ENCODE measurements around the gene SLC4A9.

SLC4A9 gene

GRCh38 chr5:140344683-140345423 is 15.1 kb upstream of the SLC4A9 start:
- no peak overlapping the region for H3K4me3 ChIP-seq (ENCODE audit: low read depth, low read length)
- TF ChIP-seq CTCF (IDR thresholded peaks at IDR 0.05; ENCODE audit: control insufficient read depth, extremely low read depth, insufficient read depth): no peak
- no peak for DNase-seq (ENCODE audit: low read depth)

GRCh38 chr5:140345919-140346347 is 14.1 kb upstream of the SLC4A9 start:
- peak; percentile 38 for TF ChIP-seq CTCF (IDR thresholded peaks at IDR 0.05; ENCODE audit: control insufficient read depth, extremely low read depth, insufficient read depth)
- DNase-seq (ENCODE audit: low read depth): no peak
- peak overlapping the region; percentile 48 for H3K4me3 ChIP-seq (ENCODE audit: low read depth, low read length)

GRCh38 chr5:140346348-140347221 is 13.4 kb upstream of the SLC4A9 start, which contains the start of gene HBEGF:
Gene HBEGF (minus strand): TSS chr5:140346603. CDS start chr5:140346328, 275 bp downstream.
- TF ChIP-seq CTCF (IDR thresholded peaks at IDR 0.05; ENCODE audit: control insufficient read depth, extremely low read depth, insufficient read depth): peak; percentile 80
- peak; percentile 71 for DNase-seq (ENCODE audit: low read depth)
- peak within 1 kb of the TSS; percentile 48 for H3K4me3 ChIP-seq (ENCODE audit: low read depth, low read length)

GRCh38 chr5:140347360-140347759 is 12.6 kb upstream of the SLC4A9 start:
- 0 out of 2 replicates have a peak, but pooled peaks have one; percentile 4 for TF ChIP-seq CTCF (IDR thresholded peaks at IDR 0.05; ENCODE audit: control insufficient read depth, extremely low read depth, insufficient read depth)
- H3K4me3 ChIP-seq (ENCODE audit: low read depth, low read length): peak overlapping the region; percentile 48

GRCh38 chr5:140348104-140348503 is 11.9 kb upstream of the SLC4A9 start:
- no peak for TF ChIP-seq CTCF (IDR thresholded peaks at IDR 0.05; ENCODE audit: control insufficient read depth, extremely low read depth, insufficient read depth)
- DNase-seq (ENCODE audit: low read depth): no peak
- H3K4me3 ChIP-seq (ENCODE audit: low read depth, low read length): no peak overlapping the region

More at GRCh38 chr5:140347360-140347759, 12.6 kb upstream of the SLC4A9 start:
- no peak for DNase-seq (ENCODE audit: low read depth)

GRCh38 chr5:140349244-140349643 is 10.8 kb upstream of the SLC4A9 start:
- TF ChIP-seq CTCF (IDR thresholded peaks at IDR 0.05; ENCODE audit: control insufficient read depth, extremely low read depth, insufficient read depth): no peak
- H3K4me3 ChIP-seq (ENCODE audit: low read depth, low read length): no peak overlapping the region
- no peak for DNase-seq (ENCODE audit: low read depth)

Measured in LNCaP clone FGC (cell line).